OCI-LY3 (cell line): ENCODE data around the gene PRKAA2.

ENCODE experiments used
- CTCF ChIP-seq: fragments of 200-600, 300-600 bp; sonication (generic); IDR thresholded peaks from 2 replicates; pipeline ENCODE4 v1.5.1; 2014; ENCODE audit warnings: antibody characterized with exemption, low read length, low read depth
- EZH2phosphoT487 ChIP-seq: fragments of 200-600 bp; shearing (Covaris generic); IDR thresholded peaks from 2 replicates; pipeline ENCODE4 v1.6.1; 2018; ENCODE audit warnings: antibody characterized with exemption, mixed run types, low read depth

GRCh38 chr1:56696663-56697062, 51.5 kb downstream of the PRKAA2 start:
- TF ChIP-seq CTCF (no peak), EZH2phosphoT487 (no peak)
